ENCODE measurements around the gene NELFE.
"Not testable (repeated sequence)": the region's sequence is repeated elsewhere in the genome, so short reads cannot be mapped to it uniquely, and the experiment has no call there.

The NELFE gene, protein sequence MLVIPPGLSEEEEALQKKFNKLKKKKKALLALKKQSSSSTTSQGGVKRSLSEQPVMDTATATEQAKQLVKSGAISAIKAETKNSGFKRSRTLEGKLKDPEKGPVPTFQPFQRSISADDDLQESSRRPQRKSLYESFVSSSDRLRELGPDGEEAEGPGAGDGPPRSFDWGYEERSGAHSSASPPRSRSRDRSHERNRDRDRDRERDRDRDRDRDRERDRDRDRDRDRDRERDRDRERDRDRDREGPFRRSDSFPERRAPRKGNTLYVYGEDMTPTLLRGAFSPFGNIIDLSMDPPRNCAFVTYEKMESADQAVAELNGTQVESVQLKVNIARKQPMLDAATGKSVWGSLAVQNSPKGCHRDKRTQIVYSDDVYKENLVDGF

DNA sequence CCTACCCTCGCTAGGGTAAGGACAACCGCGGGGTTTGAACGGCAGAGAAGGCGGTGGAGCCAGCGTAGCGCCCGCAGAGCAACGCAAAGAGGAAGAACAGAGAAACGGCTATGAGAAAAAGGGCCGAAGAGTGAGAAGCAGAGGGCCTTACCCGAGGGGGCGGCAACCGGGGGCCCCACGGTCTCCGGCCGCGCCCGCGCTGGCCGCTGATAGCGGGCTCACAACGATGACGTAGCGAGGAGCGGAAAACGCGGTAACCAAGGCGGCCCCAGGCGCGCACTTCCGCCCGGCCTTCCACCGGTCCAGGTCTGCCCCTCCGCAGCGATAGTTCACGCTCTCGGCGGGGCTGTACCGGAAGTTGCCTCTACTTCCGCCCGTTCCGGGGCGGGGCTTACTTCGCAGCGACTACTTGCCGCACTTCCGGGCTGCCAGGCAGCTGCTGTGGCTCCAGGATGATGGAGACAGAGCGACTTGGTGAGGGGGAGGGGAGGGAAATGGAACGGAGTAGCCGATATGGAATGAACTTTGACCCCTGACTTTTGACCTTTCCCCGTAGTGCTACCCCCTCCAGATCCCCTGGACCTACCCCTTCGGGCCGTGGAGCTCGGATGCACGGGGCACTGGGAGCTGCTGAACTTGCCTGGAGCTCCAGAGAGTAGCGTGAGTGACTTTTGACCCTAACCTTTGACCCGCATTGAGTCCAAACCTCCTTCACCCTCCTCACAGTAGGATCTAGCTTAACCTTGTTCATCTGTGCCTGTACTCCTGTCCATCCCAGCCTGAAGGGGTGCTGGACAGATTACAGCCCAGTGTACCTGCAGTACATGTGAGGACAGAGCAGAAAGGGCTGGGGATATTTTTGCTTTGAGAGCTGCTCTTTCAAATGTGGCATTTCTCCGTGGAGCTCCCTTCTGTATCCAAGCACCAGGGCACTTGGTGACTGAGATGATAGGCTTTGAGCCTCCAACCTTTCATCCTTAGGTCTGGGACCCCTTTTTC lies at the start of gene NELFE, which contains the start of gene SKIC2:
Gene NELFE, minus strand, starts transcription at position 231 of the 999 bp plus-strand sequence. CDS start 525 bp downstream, outside the sequence.
Gene SKIC2, plus strand, starts transcription at position 435 of the 999 bp plus-strand sequence. Its CDS starts 18 bp downstream, at position 453.
- Histone ChIP-seq H3K27me3 (ENCODE audit: control insufficient read depth in 1 of 2, insufficient read depth in 2 of 2, low read length in 2 of 2) (no peaks in the 10 kb centered on the region), H3K4me1 (ENCODE audit: insufficient read depth, low read length) (peaks cover 22% of the 10 kb centered on the region), H3K9me3 (ENCODE audit: low read length) (no peaks in the 10 kb centered on the region), H3K27ac (ENCODE audit: low read depth, low read length) (peak within 1 kb of the TSS; percentile 70), H3K4me3 (ENCODE audit: low read depth in 1 of 2, low read length in 2 of 2) (peak within 1 kb of the TSS; percentile 81 to 99), H3K36me3 (ENCODE audit: insufficient read depth, low read length) (peaks cover 68% of the 10 kb centered on the region), H3K9ac (ENCODE audit: low read length) (peak within 1 kb of the TSS; percentile 98)

DNA sequence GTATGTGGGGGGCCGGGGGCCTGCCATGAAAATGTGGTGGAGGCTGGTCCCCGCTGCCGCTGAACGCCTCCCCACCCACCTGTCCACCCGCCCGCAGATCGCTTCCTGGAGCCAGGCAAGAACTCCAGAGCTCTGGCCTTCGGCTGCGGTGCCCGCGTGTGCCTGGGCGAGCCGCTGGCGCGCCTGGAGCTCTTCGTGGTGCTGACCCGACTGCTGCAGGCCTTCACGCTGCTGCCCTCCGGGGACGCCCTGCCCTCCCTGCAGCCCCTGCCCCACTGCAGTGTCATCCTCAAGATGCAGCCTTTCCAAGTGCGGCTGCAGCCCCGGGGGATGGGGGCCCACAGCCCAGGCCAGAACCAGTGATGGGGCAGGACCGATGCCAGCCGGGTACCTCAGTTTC lies 49.3 kb upstream of the NELFE start:
- not testable (repeated sequence) for H3K27me3 ChIP-seq (ENCODE audit: control insufficient read depth in 1 of 2, insufficient read depth in 2 of 2, low read length in 2 of 2); H3K36me3 ChIP-seq (ENCODE audit: insufficient read depth, low read length); H3K27ac ChIP-seq (ENCODE audit: low read depth, low read length); H3K9ac ChIP-seq (ENCODE audit: low read length); H3K9me3 ChIP-seq (ENCODE audit: low read length); H3K4me1 ChIP-seq (ENCODE audit: insufficient read depth, low read length); H3K4me3 ChIP-seq (ENCODE audit: low read depth in 1 of 2, low read length in 2 of 2)

DNA sequence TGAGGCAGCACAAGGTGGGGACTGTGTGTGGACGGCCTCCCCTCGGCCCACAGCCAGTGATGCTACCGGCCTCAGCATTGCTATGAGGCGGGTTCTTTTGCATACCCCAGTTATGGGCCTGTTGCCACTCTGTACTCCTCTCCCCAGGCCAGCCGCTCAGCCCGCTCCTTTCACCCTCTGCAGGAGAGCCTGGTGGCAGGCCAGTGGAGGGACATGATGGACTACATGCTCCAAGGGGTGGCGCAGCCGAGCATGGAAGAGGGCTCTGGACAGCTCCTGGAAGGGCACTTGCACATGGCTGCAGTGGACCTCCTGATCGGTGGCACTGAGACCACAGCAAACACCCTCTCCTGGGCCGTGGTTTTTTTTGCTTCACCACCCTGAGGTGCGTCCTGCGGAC lies 48.3 kb upstream of the NELFE start:
- not testable (repeated sequence) for H3K9me3 ChIP-seq (ENCODE audit: low read length); H3K4me3 ChIP-seq (ENCODE audit: low read depth in 1 of 2, low read length in 2 of 2); H3K9ac ChIP-seq (ENCODE audit: low read length); H3K27me3 ChIP-seq (ENCODE audit: control insufficient read depth in 1 of 2, insufficient read depth in 2 of 2, low read length in 2 of 2); H3K4me1 ChIP-seq (ENCODE audit: insufficient read depth, low read length); H3K36me3 ChIP-seq (ENCODE audit: insufficient read depth, low read length); H3K27ac ChIP-seq (ENCODE audit: low read depth, low read length)

DNA sequence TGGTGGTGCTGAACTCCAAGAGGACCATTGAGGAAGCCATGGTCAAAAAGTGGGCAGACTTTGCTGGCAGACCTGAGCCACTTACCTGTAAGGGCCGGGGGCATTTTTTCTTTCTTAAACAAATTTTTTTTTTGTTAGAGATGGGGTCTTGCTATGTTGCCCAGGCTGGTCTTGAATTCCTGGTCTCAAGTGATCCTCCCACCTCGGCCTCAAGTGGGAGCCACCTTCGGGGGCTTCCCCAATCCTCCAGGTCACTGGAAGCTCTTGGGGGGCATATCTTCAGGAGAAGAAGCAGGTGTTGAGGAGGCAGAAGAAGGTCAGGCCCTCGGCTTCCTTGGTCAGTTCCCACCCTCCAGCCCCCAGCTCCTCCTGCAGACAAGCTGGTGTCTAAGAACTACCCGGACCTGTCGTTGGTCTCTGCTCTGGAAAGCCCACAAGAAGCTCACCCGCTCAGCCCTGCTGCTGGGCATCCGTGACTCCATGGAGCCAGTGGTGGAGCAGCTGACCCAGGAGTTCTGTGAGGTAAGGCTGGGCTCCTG lies 47.3 kb upstream of the NELFE start:
- H3K27ac ChIP-seq (ENCODE audit: low read depth, low read length); H3K9ac ChIP-seq (ENCODE audit: low read length); H3K27me3 ChIP-seq (ENCODE audit: control insufficient read depth in 1 of 2, insufficient read depth in 2 of 2, low read length in 2 of 2); H3K4me1 ChIP-seq (ENCODE audit: insufficient read depth, low read length); H3K9me3 ChIP-seq (ENCODE audit: low read length); H3K36me3 ChIP-seq (ENCODE audit: insufficient read depth, low read length); H3K4me3 ChIP-seq (ENCODE audit: low read depth in 1 of 2, low read length in 2 of 2): not testable (repeated sequence)

DNA sequence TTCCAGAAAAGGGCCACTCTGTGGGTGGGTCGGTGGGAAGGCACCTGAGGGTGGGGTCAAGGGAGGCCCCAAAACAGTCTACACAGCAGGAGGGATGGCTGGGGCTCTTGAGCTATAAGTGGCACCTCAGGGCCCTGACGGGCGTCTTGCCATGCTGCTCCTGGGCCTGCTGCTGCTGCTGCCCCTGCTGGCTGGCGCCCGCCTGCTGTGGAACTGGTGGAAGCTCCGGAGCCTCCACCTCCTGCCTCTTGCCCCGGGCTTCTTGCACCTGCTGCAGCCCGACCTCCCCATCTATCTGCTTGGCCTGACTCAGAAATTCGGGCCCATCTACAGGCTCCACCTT lies 46.7 kb upstream of the NELFE start:
- not testable (repeated sequence) for H3K4me1 ChIP-seq (ENCODE audit: insufficient read depth, low read length); H3K36me3 ChIP-seq (ENCODE audit: insufficient read depth, low read length); H3K27ac ChIP-seq (ENCODE audit: low read depth, low read length); H3K9me3 ChIP-seq (ENCODE audit: low read length); H3K4me3 ChIP-seq (ENCODE audit: low read depth in 1 of 2, low read length in 2 of 2); H3K27me3 ChIP-seq (ENCODE audit: control insufficient read depth in 1 of 2, insufficient read depth in 2 of 2, low read length in 2 of 2); H3K9ac ChIP-seq (ENCODE audit: low read length)

DNA sequence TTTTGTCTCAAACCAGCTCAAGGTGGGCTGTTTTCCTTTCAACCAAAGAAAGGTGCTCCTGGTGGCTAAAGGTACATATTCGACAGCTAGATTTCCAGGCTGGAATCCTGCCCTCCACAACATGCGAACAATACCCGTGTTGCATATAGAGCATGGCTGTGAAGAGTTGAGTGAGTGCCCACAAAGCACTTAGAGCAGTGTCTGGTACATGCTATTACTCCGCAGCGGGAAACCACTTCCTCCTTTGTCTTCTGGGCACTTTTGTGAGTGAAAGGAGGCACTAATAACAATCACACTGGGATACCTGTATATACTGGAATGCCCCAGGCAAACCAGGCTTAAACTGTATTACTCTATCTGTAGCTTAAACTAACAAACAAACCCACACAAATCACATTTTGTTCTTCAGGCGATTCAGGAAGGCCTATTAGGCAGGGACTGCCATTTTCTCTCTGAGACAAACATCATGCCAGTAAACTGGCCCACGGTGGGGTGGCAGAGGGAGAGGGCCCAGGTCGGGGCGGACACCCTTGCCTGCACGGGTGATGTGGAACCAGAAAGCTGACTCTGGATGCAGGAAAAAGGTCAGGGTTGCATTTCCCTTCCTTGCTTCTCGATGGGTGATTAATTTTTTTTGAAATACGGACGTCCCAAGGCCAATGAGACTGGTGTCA lies 46.2 kb upstream of the NELFE start:
- not testable (repeated sequence) for H3K27ac ChIP-seq (ENCODE audit: low read depth, low read length); H3K4me1 ChIP-seq (ENCODE audit: insufficient read depth, low read length); H3K27me3 ChIP-seq (ENCODE audit: control insufficient read depth in 1 of 2, insufficient read depth in 2 of 2, low read length in 2 of 2); H3K9me3 ChIP-seq (ENCODE audit: low read length); H3K9ac ChIP-seq (ENCODE audit: low read length); H3K4me3 ChIP-seq (ENCODE audit: low read depth in 1 of 2, low read length in 2 of 2); H3K36me3 ChIP-seq (ENCODE audit: insufficient read depth, low read length)

DNA sequence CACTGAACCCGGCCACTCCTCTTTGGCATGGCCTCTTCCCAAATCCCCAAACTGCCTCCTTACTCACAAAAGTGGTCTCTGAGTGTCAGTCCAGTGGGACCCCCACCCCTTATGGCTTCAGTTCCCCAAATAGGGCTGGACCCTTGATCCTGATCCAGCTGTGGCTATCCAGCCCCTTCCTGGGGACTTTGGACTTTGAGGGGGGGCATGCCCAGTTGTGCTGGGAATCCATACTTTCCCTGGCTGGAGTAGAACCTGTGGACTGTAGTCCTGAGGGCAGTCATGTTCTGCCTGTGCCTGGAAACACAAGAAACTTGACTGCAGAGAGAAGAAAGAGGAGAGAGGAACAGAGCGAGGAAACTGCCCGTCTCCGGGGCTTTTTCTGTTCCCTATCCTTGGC lies 45.6 kb upstream of the NELFE start:
- H3K9ac ChIP-seq (ENCODE audit: low read length); H3K36me3 ChIP-seq (ENCODE audit: insufficient read depth, low read length); H3K9me3 ChIP-seq (ENCODE audit: low read length); H3K4me1 ChIP-seq (ENCODE audit: insufficient read depth, low read length); H3K4me3 ChIP-seq (ENCODE audit: low read depth in 1 of 2, low read length in 2 of 2); H3K27ac ChIP-seq (ENCODE audit: low read depth, low read length); H3K27me3 ChIP-seq (ENCODE audit: control insufficient read depth in 1 of 2, insufficient read depth in 2 of 2, low read length in 2 of 2): not testable (repeated sequence)

DNA sequence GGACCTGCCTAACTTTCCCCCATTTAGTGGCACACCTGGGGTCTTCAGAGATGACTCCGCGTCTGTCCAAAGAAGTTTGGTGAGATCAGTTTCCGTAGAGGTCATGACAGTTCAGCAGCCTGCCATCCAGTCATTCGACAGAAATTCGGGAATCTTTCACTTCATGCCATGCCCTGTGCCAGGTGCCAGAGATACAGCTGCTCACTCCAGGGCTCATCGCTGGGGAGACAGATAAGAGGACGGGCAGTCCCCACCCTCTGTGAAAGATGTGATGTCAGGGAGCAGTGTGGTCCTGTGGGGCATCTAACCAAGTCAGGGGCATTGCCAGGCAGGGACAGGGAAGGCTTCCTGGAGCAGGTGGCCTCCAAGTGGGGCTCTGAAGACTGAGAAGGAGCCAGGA lies 44.5 kb upstream of the NELFE start:
- not testable (repeated sequence) for H3K36me3 ChIP-seq (ENCODE audit: insufficient read depth, low read length); H3K27me3 ChIP-seq (ENCODE audit: control insufficient read depth in 1 of 2, insufficient read depth in 2 of 2, low read length in 2 of 2); H3K27ac ChIP-seq (ENCODE audit: low read depth, low read length); H3K4me1 ChIP-seq (ENCODE audit: insufficient read depth, low read length); H3K4me3 ChIP-seq (ENCODE audit: low read depth in 1 of 2, low read length in 2 of 2); H3K9me3 ChIP-seq (ENCODE audit: low read length); H3K9ac ChIP-seq (ENCODE audit: low read length)

DNA sequence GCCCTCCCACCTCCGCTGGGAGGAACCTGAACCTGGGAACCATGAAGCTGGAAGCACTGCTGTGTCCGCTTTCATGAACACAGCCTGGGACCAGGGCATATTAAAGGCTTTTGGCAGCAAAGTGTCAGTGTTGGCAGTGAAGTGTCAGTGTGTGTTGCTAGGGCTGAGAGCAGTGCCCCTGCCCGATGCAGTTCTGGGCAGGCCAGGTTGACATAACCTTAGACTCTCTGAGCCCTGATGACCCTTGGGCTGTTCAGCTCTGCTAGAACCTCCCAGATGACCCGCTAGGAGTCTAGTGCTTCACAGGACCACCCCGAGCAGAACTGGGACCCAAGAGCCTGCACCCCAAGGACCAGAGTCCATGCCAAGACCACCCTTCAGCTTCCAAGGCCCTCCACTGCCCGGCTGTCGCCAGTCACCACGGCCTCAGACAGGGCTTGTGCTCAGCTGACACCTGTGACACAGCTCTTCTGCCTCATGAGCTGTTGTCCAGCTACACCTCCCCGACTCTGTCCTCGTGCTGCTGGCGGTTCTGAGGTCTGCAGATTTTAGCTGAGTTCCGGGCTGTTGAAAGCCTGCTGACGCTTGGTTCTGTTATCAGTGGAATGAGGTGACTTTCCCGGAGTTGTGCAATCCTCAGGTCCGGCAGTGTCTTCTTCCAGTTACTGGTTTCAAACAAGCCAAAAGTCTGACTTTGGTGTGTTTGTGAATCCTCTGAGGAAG lies 43.9 kb upstream of the NELFE start:
- not testable (repeated sequence) for H3K9ac ChIP-seq (ENCODE audit: low read length); H3K4me3 ChIP-seq (ENCODE audit: low read depth in 1 of 2, low read length in 2 of 2); H3K4me1 ChIP-seq (ENCODE audit: insufficient read depth, low read length); H3K36me3 ChIP-seq (ENCODE audit: insufficient read depth, low read length); H3K9me3 ChIP-seq (ENCODE audit: low read length); H3K27me3 ChIP-seq (ENCODE audit: control insufficient read depth in 1 of 2, insufficient read depth in 2 of 2, low read length in 2 of 2); H3K27ac ChIP-seq (ENCODE audit: low read depth, low read length)

DNA sequence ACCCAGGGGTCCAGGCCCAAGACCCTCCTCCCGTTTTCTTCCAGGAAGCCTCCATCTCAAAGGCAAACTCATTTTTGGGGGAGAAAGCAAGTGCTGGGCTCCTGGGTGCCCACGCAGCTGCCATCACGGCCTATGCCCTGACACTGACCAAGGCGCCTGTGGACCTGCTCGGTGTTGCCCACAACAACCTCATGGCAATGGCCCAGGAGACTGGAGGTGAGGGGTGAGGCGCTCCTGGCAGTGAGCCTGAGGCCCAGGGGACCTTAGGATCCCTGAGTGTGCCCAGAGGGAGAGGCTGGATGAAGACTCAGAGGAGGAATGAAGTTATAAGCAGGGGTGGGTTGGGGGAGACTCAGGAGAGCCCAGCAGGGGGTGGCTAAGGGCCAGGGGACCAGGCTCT lies 37.6 kb upstream of the NELFE start:
- H3K27ac ChIP-seq (ENCODE audit: low read depth, low read length); H3K9me3 ChIP-seq (ENCODE audit: low read length); H3K4me3 ChIP-seq (ENCODE audit: low read depth in 1 of 2, low read length in 2 of 2); H3K36me3 ChIP-seq (ENCODE audit: insufficient read depth, low read length); H3K9ac ChIP-seq (ENCODE audit: low read length); H3K4me1 ChIP-seq (ENCODE audit: insufficient read depth, low read length); H3K27me3 ChIP-seq (ENCODE audit: control insufficient read depth in 1 of 2, insufficient read depth in 2 of 2, low read length in 2 of 2): not testable (repeated sequence)

DNA sequence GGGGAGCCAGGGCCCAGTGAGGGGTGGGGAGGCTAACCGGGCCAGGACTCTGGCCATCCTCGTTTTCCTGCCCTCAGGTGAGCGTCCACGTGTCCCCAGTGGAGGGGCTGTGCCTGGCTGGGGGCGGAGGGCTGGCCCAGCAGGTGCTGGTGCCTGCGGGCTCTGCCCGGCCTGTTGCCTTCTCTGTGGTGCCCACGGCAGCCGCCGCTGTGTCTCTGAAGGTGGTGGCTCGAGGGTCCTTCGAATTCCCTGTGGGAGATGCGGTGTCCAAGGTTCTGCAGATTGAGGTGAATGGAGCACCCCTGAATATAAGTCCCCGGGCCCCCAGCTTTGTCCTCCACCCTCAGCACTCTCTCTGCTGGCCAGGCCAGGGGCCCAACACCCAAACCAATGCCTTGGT lies 35.6 kb upstream of the NELFE start:
- not testable (repeated sequence) for H3K36me3 ChIP-seq (ENCODE audit: insufficient read depth, low read length); H3K4me1 ChIP-seq (ENCODE audit: insufficient read depth, low read length); H3K4me3 ChIP-seq (ENCODE audit: low read depth in 1 of 2, low read length in 2 of 2); H3K27me3 ChIP-seq (ENCODE audit: control insufficient read depth in 1 of 2, insufficient read depth in 2 of 2, low read length in 2 of 2); H3K27ac ChIP-seq (ENCODE audit: low read depth, low read length); H3K9me3 ChIP-seq (ENCODE audit: low read length); H3K9ac ChIP-seq (ENCODE audit: low read length)

All from muscle layer of colon (tissue), 2 donors.